ENCODE results near the gene CD33.
"Not testable (repeated sequence)": the region's sequence is repeated elsewhere in the genome, so short reads cannot be mapped to it uniquely, and the experiment has no call there.

DNA sequence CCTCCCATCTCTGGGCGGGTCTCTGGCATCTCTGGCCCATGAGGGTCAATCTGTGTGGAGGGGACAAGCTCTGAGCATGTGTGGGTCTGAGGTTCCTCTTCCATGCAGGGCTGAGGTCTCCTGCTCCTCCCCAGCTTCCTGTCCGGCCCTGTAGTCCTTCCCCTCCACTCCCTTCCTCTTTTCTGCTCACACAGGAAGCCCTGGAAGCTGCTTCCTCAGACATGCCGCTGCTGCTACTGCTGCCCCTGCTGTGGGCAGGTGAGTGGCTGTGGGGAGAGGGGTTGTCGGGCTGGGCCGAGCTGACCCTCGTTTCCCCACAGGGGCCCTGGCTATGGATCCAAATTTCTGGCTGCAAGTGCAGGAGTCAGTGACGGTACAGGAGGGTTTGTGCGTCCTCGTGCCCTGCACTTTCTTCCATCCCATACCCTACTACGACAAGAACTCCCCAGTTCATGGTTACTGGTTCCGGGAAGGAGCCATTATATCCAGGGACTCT lies at the start of gene CD33:
- not testable (repeated sequence) for TF ChIP-seq EZH2 (IDR thresholded peaks at IDR 0.05; ENCODE audit: borderline replicate concordance); EZH2phosphoT487 (IDR thresholded peaks at IDR 0.05; ENCODE audit: low read depth, severe bottlenecking, unreplicated experiment)
- TF ChIP-seq, protein P1, sequence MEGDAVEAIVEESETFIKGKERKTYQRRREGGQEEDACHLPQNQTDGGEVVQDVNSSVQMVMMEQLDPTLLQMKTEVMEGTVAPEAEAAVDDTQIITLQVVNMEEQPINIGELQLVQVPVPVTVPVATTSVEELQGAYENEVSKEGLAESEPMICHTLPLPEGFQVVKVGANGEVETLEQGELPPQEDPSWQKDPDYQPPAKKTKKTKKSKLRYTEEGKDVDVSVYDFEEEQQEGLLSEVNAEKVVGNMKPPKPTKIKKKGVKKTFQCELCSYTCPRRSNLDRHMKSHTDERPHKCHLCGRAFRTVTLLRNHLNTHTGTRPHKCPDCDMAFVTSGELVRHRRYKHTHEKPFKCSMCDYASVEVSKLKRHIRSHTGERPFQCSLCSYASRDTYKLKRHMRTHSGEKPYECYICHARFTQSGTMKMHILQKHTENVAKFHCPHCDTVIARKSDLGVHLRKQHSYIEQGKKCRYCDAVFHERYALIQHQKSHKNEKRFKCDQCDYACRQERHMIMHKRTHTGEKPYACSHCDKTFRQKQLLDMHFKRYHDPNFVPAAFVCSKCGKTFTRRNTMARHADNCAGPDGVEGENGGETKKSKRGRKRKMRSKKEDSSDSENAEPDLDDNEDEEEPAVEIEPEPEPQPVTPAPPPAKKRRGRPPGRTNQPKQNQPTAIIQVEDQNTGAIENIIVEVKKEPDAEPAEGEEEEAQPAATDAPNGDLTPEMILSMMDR (IDR thresholded peaks at IDR 0.05; ENCODE audit: poor library complexity): not testable (repeated sequence)

Measured in hepatocyte (in vitro differentiated cells).